GM19043 (cell line): ENCODE data around the gene CCL13.
A peak's percentile ranks its signal among the peaks of the same experiment; 100 is the strongest.

Experiments used
- ATAC-seq: cut with Tn5 transposase; IDR thresholded peaks from one replicate; pipeline ENCODE4 v1.9.1; 2021; ENCODE audit warnings: low read depth; ENCODE audit not compliant: unreplicated experiment

Gene CCL13

DNA sequence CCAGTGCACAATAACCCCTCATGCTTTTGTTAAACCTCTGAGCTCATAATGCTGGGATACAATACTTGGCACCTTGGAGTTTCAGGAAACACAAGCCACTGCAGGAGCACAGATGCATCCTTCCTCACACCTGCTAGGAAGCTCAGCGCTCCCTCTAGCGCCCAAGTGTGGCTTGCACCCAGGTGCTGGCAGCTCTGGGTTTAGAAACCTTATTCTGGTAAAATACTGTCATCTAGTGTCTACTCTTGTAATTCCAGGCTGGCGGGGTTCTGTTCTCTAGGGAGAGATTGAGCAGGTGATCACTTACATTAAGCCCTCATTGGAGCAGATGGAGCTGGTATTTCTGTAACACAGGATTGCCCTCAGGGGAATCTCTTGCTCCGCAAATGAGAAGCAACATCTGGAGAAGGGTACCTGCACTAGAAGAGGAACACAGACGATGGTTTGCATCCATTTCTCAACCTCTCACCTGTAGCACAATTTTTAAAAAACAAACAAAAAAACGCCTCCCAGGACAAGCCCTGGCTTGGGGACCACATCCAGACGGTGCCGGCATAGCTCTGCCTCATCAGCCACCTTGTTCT is 5.3 kb downstream of the CCL13 start:
- no peak for ATAC-seq

DNA sequence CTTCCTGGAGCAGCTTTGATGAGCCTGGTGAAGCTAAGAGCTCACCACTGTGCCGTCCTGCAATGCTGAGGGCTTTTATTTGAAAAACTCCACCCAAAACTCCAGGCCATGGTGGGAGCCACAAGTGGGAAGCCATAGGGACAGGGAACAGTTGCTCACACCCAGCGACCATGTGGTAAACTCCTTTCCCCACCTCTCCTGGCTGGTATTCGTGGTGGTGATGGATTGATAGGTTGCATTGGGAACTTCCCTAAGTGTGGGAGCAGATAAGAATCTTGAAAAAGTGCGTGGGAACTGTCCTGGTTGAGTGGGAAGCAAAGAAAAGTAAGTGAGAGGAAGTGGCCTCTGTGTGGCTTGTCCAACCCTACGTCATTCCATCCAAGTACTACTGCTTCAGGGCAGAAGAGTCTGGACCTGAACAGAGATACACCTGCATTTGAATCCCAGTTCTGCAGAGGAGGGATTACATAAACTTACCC is 6.9 kb downstream of the CCL13 start, which contains the start of gene CCL1:
TSS of gene CCL1 (minus strand) at position 51 of the 479 bp plus-strand sequence. CDS start 72 bp downstream, outside the sequence.
- ATAC-seq, result no peak

DNA sequence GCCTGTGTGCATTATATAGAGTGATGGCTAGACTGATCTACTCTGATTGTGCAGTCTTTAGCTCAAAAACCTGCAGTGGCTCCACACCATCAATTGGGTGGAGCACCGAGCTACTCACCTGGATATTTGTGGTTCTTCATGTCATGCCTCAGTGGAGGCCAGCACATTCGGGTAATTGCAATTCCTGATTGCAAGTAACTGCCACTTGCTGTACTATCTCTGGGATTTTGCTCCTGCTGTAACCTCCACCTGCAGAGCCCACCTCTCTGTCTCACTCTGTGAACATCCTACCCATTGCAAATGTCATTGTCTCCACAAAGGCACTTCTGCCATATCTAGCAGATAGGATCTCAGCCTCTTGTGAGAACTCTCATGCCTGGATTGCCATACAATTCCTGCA is 8.5 kb downstream of the CCL13 start:
- ATAC-seq, result no peak

DNA sequence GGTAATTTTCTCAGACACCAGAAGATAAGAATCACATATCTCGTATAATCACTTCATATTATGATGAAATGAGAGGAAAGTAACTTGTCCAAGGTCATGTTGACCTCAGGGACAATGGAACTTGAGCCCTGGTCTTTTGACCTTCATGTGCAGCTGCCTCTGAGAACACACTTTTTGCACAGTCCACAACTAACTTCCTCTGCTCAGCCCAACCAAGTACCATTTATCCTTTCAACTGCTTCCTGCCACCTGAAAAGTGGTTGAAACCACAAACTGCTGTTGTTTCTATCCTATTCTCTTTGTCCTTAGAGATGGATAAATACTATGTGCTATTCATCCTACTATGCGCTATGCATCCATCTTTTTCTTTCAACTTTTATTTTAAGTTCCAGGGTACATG is 9.1 kb downstream of the CCL13 start:
- no peak for ATAC-seq

DNA sequence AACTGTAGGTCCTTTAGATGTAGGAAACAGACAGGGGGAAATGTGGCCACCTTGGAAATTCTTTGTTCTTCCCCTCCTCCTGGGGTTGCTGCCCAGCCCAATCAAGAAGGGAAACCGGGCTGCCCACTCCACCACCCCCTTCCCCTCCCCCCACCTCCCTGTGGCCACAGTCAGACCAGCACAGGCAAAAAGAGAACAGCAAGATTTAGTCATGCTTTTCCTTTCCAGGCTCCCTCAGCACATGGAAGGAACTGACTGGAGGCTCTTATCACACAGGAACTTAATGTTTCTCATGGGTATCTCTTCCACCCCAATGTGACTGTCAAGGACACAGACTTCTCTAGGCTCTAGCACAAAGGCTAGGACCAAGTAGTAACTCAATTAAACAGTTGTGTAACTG is 9.7 kb downstream of the CCL13 start:
- ATAC-seq, result no peak

DNA sequence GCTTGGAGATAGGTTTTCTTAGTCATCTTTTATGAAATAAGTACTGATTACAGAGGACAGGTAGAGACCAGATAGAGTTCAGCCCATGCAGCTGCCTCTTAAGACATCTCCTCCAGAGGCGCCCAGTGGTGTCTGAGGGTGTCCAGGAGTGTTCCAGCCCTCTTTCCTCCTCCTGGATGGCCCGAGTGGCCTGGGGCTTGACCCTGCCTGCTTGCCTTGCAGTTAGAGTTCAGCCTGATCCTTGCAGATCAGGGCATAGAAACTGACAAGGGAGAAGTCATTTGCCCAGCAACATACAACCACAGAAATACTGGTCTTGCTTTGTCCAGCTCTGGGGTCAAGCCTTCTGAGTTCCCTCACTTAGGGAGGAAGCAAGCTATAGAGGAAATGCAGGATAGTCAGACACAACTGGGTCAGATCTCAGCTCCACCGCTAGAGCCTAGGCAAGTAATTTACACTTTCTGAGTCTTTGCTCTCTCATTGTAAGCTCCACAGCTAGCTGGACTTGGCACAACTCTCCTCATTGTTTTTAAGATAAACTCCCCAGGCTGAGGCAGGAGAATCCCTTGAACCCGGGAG is 10.3 kb downstream of the CCL13 start:
- no peak for ATAC-seq

DNA sequence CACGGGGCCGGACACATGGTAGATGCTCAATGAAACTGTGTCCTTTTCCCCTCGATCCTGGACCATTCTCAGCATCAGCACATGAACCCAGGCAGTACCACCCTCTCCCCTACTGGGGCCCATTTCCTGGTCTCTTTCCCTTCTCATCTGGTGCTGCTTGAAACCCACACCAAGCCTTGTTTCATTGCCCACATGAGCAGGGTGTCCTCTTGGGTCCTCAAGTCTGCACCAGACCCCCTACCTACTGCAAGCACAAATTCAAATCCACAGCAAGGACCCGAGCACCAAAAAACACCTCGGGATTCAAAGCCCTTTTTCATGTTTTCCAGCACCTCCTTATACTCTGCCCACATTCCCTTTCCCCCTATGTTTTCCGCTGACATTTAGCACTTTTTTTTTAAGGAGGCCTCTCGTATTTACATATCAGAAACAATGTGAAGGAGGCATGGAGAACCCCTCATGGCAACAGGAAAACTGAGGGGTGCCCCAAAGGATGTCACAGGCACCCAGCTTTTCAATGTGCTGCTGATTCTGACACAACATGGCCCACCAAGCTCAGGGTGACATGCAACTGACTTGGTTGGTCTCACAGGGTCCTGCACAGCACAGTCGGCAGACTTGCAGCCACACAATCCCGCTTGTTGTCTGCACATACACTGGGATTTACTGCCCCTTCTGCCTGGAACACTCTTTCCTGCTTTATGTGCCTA is 11.4 kb downstream of the CCL13 start:
- ATAC-seq, result no peak

DNA sequence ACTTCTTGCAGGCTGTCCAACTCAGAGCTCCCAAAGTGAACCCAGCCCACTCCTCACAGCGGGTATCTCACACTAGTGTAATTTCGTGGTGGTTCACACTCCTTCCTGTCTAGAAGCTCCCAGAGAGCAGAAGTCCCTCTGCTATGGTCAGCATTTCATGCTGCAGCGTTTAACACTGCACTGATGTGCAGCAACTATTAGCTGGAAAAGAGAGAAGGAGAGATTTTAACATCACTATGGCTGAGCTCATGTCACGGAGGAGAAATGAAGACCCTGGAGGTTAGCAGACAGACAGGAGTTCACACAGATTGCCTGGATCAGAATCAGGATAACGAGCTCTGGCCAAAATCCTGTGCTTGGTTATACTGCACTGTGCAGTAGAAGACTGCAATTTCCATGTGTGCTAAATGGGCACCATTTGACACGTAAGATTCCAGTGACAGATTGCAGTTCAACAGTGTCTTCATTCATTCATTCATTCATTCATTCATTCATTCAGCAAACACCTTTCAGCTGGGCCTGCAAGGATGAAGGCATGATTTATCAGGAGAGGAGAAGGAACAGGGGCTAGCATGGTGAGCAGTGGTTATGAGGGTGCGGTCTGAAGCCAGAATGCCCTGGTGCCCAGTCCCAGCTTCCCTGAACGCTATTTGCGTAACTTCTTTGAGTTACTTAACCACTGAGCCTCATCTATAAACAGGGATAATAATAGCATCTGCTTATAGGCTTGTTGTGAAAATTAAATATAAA is 12.1 kb downstream of the CCL13 start:
- ATAC-seq, result no peak

DNA sequence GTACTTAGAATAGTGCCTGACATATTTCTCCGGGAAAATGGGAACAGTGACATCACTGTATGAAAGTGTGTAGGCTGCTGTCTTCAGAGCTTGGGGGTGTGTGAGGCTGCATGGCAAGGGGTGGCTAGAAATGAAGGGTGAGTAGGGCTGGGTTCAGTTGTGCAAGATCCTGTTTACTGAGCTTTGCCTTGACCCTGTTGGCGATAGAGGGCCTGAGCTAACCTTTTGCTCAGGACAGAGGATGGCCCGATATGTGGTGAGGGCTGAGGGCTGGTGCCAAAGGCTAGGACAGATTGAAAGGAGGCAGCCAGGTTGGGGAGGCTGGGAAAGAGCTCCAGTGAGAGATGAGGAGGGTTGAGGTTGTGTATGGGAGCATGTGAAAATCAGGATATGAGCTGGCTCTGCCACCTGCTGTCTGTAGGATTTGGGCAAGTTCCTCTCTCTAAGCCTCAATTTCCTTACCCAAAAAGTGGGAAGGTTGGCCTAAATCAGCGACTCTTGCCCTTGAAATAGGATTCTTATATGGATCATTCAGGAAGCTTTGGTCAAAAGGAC is 12.7 kb downstream of the CCL13 start:
- no peak for ATAC-seq

DNA sequence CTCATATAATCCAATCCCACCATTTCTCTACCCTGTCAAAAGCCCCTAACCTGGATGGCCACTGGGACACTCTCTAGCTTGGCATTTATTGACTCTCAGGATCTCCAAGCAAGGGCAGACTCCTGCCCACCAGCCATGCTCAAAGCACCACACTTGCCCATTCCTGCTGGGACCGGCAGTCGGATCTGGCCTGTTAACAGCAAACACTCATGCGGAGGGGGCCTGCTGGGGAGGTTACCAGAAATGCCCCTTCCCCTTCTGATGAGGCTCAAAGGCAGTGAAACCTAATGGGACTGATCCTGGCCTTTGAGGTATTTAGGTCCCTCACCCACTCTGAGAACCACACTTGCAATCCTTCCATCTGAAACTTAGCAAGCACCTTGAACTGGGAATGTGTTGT is 13.3 kb downstream of the CCL13 start:
- no peak for ATAC-seq

DNA sequence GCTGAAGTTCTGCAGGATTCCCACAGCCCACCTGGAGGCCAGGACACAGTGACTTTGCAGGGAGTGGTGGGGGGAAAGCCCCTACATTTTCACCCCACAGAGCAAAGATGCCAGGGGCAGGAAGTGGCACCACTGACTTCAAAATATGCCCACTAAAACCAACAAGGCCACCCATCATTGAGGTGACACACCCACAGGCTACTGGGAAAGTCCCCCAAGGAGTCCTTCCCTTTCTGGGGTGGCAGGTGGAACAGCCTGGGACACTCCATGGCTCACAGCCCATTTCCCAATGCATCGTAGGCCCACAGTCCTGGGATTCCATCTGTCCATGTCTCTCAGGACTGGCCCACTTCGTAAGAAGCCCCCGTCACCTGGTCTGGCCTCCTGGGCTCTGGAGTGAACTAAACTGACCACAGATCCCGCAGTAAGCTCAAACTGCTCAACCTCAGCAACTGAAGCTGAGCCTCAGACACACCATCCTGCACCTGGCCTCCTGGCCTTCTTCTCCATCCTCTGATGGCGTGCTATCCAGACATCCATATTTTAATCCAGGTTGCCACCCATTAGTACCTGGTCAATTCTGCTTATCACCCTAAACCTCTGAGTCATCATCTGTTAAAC is 14.2 kb downstream of the CCL13 start:
- no peak for ATAC-seq

DNA sequence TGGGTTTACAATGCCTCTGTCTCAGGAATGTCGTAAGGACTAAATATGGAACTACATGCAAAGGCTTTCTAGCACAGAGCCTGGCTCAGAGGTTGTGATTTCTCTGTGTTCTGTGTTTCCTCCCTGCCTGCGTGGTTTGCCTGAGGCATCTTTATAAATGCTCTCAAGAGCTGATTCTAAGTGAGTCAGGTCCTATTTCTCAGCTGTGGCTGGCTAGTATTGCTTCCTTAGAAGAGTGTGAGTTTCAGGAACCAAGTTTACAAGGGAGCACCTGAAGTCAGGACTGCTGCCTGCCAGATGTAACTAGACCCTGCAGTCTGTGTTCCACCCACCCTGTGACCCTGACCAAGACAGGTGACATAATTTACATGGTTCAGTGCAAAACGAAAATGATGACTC is 14.7 kb downstream of the CCL13 start:
- no peak for ATAC-seq

DNA sequence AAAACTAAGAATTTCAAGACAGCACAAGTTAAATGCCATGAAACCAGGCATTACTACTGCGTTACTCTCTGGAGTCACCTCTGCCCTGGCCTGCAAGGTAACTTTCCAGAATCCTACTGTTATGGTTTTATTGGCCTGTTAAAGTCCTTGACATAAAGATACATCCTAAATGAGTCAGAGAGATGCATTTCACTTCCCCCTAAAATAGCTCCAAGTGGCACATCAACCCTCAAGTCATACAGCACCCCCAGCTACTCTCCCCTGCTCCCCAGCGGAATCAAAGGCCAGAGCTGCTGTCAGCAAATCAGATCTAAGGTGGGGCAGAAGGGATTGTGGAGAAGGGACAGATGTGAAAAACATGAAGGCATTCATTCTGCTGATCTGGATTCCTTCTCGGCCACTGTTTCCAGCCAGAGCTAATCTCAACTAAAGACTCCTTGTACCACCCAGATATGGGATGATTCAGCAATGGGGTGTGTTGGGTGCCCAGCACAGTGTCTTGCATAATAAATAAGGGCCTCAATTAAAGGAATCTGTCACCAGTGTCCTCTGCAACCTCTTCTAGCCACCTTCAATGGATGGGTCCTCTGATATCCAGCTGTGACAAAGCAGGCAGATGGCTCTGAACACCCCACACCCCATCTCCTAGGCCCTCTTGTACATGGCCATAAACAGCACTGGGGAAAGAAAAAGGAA is 15.3 kb downstream of the CCL13 start:
- no peak for ATAC-seq

DNA sequence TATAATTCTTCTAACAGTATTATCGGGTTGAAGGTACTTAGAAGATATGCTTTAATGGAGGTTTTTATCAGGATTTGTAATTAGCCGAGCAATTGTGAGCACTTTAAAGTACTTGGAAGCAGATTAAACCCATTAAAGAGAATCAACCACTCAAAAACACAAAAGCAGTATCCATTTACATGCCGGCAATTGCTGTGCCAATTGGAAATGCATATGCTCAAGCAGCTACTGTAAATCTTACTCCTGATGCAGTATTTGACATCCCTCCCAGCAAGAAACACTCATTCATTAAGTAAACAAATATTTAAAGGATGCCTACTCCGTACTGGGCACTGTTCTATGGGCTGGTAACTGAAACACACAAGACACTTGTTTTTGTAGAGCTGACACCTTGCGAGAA is 18.2 kb downstream of the CCL13 start:
- ATAC-seq, result no peak

DNA sequence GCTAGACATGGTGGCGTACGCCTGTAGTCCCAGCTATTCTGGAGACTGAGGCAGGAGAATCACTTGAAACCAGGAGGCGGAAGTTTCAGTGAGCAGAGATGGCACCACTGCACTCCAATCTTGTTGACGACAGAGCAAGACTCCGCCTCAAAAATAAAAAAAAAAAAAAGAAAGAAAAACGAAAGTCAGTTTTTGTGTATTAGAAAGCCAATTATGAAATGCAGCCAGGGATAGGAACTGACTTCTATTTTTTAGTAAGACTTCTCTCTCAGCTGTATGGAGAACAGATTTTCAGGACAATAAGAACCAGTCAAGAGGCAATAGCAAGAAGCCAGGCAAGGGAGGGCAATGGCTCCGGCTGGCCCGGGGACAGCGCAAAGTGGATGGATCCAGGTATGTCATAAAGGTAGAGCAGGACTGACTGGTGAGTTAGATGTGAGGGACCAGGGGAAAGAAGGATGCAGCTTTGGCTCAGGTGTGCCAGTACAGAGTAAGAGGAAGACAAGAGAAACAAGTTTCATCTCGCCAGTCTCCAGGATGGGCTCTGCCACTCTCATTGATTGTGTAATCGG is 19.2 kb downstream of the CCL13 start:
- no peak for ATAC-seq

DNA sequence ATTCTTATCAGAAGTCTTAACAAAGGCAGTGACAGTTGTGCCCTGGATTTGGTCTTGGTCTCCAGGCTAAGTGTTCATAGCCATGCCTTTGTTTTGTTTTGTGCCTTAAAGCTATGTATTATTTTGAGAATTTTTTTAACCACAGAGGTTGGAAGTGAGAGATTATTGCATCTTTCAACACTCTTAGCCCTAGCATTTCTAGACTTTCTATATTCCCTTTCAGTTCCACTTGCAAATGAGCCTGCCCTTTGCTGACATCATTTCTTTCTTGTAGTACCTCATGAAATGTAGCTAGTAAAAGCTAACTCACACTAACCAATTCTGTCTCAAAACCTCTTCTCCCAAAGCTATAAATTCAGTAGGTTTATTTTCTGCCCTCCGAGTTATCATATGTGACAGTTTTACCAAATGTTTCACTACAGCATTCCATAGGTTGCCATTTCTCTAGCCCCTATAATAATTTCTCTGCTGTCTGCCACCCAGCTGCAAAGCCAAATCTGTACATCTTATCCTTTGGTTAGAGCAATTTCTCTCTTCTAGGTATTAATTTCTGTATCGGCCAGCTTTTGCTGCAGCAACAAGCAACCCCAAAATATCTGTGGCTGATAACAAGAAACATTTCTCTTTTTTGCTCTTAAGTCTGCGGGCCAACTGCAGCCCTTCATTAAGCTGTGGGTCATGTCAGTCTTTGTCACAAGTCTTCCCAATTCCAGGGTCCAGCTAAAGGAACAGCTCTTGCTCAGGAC is 21.0 kb downstream of the CCL13 start:
- no peak for ATAC-seq

DNA sequence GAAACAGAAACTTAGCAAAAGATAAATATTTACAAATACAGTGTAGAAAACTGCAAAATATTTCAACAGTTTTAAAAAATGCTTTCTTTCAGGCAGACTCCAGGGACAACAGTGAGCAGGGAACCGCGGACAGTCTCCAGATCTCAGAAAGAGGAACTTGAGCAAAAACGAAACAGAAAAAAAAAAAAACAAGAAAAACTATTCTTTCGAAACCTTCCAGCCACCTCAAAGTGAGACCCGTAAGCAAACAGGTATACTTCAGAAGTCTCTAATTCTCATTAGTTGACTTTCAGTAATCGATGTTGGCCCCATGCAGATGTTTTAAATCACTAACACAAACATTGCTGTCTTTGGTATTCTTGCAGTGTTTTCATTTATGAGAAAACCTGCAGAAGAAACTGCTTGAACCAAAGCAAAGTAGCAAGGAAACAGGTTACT is 22.4 kb downstream of the CCL13 start:
- peak; percentile 76 for ATAC-seq

DNA sequence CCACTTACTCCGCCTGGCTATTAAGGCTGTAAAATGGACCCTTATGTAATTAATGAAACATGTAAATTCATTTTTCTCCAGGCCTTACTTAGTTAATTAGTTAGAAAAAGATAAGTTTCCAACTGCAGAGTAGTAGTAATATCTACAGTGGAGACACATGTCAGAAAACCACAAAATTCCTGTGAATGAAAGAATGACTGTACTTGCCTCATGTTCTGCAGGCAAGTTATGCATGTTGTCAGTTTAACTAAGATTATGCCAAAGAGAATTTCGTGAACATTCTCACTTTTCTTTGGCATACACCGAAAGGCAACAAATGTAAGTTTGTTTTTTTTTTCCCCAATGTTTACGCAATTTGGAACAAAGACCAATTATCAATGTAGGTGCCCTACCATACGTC is 23.6 kb downstream of the CCL13 start:
- no peak for ATAC-seq

DNA sequence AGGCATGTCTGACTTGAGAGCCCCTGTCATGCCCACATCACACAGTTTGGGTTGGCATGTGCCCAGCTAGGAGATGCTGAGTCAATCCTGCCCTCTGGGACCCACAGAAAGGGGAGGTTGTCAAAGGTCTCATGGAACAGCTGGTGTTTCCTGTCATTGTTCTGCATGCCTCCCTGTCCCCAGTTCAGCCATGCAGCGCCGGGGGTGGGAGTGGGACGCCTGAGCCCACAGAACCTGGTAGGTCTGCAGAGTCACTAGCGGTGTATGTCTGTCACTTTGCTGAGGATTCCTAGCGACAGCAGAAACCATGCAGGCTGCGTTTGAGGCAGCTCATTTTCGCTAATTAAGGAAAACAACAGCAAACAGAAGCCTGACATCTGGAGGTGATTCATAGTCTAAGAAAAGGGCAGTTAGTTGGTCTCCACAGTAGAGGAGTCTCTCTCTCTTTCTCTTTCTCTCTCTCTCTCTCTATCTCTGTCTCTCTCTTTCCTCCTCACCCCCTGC is 26.4 kb downstream of the CCL13 start:
- no peak for ATAC-seq
